Mucosa of descending colon (tissue), 3 donors: ENCODE measurements around the gene TCL1A. TPM values are rescaled to one million over a fixed set of nuclear protein-coding genes. Genes with fewer than 3 reads are reported as not detected.
"Not testable (repeated sequence)": the region's sequence is repeated elsewhere in the genome, so short reads cannot be mapped to it uniquely, and the experiment has no call there.

Experiments
- ATAC-seq: fragments of 200-7000 bp; cut with Tn5 transposase; one replicate; pipeline ENCODE4 v1.9.1; 2020; ENCODE audit warnings: mild to moderate bottlenecking, moderate library complexity
- DNase-seq, 3 donors: peaks; one replicate each; pipeline ENCODE4 v3.0.0-alpha.2; 2020
- H3K36me3 ChIP-seq: fragments of 200-600 bp; one replicate; pipeline ENCODE4 v1.8.0; 2021; ENCODE audit warnings: low read depth, mild to moderate bottlenecking
- H3K4me1 ChIP-seq: fragments of 200-600 bp; one replicate; pipeline ENCODE4 v1.8.0; 2021; ENCODE audit warnings: low read depth, mild to moderate bottlenecking
- H3K4me3 ChIP-seq: fragments of 200-600 bp; one replicate; pipeline ENCODE4 v1.8.0; 2021; ENCODE audit warnings: mild to moderate bottlenecking
- H3K9me3 ChIP-seq: fragments of 200-600 bp; one replicate; pipeline ENCODE4 v1.8.0; 2021; ENCODE audit warnings: mild to moderate bottlenecking
- intact Hi-C, 2 donors: fragments of 100-400 bp; cut with DNase I in 1 of 2; cut with micrococcal nuclease in 1 of 2; formaldehyde crosslinking; loops; one replicate each; pipeline versions ENCODE4 v1.11.0 to v1.11.1; 2022; cut with DNase I, micrococcal nuclease
- long read RNA-seq, 2 donors: library from polyadenylated mRNA; unstranded; transcript quantifications; one replicate each; pipeline ENCODE4 v2.0.0, GENCODE V29; 2019 to 2021
- total RNA-seq, 3 donors: library from RNA; stranded (reverse); fragmentation: NEBNext Ultra II Directional in 2 of 3; extraction: Animal tissue kit (Norgen Biotek cat#: 25700) in 2 of 3; gene quantifications; one replicate each; pipeline versions ENCODE4 v1.2.1 to v1.2.4, GENCODE V29; 2021 to 2023
- TF ChIP-seq, protein P1 (sequence below): fragments of 200-600 bp; IDR thresholded peaks from one replicate; pipeline ENCODE4 v1.8.0; 2022; ENCODE audit warnings: antibody characterized with exemption, mild to moderate bottlenecking
- donor health status: DM: no; HTN: no; CAD: no; lungs with moderate emphysema.
- donor health status: DM: no; HTN: no; CAD: no.
- donor health status: DM: no; HTN: yes; CAD: no.

The TCL1A gene, protein sequence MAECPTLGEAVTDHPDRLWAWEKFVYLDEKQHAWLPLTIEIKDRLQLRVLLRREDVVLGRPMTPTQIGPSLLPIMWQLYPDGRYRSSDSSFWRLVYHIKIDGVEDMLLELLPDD
- under 1 TPM in 1 of 3 donors, not detected in 2; 0.31 TPM for total RNA-seq
- long read RNA-seq, donor 1 = 0 reads
- long read RNA-seq, donor 2 = 0 reads

DNA sequence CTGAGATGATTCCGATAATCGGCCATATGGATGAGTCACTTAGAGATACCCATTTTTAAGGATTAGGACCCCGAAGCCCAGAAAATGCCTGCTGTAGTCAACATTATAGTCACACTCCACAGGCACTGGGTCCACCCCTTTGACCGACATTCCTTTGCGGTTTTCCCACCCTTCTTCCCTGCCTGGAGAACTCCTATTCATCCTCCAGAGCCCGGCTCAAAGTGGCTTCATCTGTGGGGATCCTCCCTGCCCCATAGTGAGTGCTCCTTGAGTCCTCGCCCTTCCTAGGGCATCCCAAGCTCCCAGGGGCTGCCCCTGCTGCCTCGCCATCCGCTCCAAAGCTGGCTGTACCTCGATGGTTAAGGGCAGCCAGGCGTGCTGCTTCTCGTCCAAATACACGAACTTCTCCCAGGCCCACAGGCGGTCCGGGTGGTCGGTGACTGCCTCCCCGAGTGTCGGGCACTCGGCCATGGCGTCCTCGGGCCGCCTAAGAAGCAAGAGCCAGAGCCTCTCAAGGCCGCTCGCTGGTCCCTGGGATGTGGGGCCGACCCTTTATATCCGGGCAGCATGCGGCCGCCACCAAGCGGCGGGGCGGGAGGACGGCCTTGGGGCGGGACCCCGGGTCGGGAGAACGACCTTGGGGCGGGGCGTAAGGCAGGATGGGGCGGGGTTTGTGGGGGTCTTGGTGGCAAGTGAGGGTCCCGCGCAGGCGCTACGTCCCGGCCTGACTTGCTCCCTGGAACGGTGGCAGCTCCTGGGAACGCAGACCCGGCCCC is at the start of gene TCL1A:
Gene TCL1A, minus strand, starts transcription at position 530 of the 776 bp plus-strand sequence. Its CDS starts 59 bp downstream, at position 471.
- intact Hi-C loops = no loop called here
- TF ChIP-seq, protein P1, sequence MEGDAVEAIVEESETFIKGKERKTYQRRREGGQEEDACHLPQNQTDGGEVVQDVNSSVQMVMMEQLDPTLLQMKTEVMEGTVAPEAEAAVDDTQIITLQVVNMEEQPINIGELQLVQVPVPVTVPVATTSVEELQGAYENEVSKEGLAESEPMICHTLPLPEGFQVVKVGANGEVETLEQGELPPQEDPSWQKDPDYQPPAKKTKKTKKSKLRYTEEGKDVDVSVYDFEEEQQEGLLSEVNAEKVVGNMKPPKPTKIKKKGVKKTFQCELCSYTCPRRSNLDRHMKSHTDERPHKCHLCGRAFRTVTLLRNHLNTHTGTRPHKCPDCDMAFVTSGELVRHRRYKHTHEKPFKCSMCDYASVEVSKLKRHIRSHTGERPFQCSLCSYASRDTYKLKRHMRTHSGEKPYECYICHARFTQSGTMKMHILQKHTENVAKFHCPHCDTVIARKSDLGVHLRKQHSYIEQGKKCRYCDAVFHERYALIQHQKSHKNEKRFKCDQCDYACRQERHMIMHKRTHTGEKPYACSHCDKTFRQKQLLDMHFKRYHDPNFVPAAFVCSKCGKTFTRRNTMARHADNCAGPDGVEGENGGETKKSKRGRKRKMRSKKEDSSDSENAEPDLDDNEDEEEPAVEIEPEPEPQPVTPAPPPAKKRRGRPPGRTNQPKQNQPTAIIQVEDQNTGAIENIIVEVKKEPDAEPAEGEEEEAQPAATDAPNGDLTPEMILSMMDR = no peak
- Histone ChIP-seq H3K36me3 (no peaks in the 10 kb centered on the region), H3K4me1 (no peaks in the 10 kb centered on the region), H3K9me3 (no peaks in the 10 kb centered on the region), H3K4me3 (no peak within 1 kb of the TSS)
- DNase-seq (no peak), ATAC-seq (peak; percentile 52)

DNA sequence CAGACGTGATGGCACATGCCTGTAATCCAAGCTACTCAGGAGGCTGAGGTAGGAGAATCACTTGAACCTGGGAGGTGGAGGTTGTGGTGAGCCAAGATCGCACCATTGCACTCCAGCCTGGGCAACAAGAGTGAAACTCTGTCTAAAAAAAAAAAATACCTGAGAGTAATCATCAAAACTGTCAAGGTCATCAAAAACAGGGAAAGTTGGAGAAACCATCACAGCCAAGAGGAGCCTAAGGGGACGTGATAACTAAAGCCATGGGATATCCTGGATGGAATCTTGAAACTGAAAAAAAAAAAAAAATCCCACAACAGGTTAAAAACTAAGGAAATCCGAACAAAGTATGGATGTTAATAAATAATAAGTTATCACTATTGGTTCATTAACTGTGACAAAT is 49.1 kb upstream of the TCL1A start:
- not testable (repeated sequence) for DNase-seq, H3K36me3 ChIP-seq, H3K4me3 ChIP-seq

DNA sequence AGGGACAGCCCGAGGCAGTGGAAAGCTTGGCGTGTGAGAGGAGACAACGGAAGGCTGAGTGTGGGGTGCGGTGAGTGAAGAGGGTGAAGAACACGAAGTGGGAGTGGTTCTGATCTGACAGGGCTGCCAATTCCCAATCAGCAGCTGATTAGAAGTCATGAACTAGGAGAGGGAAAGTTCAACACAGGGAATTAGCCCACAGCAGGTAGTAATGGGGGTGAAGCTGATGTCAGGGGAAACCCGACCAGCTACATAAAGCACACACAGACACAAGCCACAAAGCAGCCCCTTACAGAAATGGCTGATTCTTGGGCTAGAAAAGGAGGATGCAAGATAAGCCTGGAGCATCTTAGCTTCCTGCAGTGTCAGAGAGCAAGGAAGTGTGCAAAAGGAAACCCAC is 47.5 kb upstream of the TCL1A start:
- ATAC-seq = no peak
- no peaks in the 10 kb centered on the region for H3K4me1 ChIP-seq
- no peaks in the 10 kb centered on the region for H3K36me3 ChIP-seq
- intact Hi-C loops = no loop called here
- no peak overlapping the region for H3K4me3 ChIP-seq
- TF ChIP-seq, protein P1 = no peak
- H3K9me3 ChIP-seq = no peaks in the 10 kb centered on the region
- DNase-seq = no peak

More for the DNA sequence above, 49.1 kb upstream of the TCL1A start:
- ATAC-seq, H3K9me3 ChIP-seq, intact Hi-C loops, H3K4me1 ChIP-seq: not testable (repeated sequence)

DNA sequence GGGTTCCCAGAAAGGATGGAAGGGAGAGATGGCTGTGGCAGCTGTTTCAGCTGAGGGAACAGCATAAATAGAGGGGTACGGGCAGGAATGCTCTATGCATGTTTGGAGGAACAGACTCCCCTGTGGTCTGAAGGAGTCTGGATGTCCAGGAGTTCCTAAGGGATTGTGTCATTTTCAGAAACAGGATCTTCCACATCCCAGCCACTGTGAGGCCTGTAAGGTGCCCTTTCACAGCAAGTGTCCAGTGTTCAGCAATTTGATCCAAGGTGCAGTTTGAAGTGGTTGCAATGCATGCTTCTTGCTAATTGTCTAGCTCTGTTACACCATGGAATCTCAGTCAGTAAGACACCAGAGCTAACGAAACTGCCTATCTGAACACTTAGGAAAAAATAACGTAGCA is 46.7 kb upstream of the TCL1A start:
- H3K4me3 ChIP-seq = no peak overlapping the region
- intact Hi-C loops = no loop called here
- DNase-seq = no peak

DNA sequence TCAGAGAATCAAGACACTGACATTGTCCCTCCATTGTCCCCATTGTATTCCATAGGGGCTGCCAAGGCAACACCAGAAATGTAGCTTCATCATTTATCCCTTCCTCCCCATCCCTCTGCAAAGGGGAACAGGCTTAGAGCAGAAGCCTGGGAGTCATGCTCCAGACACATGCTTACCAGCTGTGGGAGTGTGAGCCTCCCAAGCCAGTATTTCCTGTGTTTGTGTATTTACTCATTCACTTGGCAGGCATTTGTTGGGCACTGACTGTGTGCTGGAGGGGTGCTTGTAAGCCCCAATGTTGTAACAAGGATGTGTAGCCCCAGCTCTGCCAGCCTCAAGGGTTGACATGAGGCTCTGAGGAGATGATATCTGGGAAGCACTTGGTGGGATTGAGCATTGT is 46.0 kb upstream of the TCL1A start:
- no peaks in the 10 kb centered on the region for H3K9me3 ChIP-seq
- DNase-seq = no peak
- no peak for ATAC-seq
- no peak overlapping the region for H3K4me3 ChIP-seq
- no peaks in the 10 kb centered on the region for H3K36me3 ChIP-seq
- intact Hi-C loops = no loop called here
- TF ChIP-seq, protein P1 = no peak
- no peaks in the 10 kb centered on the region for H3K4me1 ChIP-seq

More for the DNA sequence above, 46.7 kb upstream of the TCL1A start:
- H3K9me3 ChIP-seq = no peaks in the 10 kb centered on the region
- TF ChIP-seq, protein P1 = no peak
- H3K36me3 ChIP-seq = no peaks in the 10 kb centered on the region
- no peak for ATAC-seq
- H3K4me1 ChIP-seq = no peaks in the 10 kb centered on the region

DNA sequence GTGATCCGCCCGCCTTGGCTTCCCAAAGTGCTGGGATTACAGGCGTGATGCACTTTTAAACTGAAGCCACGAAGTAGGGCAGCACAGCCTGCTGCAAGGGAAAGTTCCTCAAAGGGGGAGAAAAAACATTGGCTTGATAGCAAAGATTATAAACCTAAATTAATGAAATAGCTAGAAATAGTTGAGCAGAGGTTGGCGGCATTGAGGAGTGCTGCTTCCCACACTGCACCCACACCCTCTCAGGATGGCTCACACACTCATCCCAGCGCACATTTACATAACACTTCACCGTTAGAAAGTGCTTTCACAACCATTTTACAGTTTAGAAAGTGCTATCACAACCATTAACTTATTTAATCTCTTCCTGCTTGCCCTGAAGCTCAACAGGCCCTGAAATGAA is 44.4 kb upstream of the TCL1A start:
- DNase-seq = no peak
- Histone ChIP-seq H3K4me1 (no peaks in the 10 kb centered on the region), H3K9me3 (no peaks in the 10 kb centered on the region), H3K4me3 (no peak overlapping the region), H3K36me3 (no peaks in the 10 kb centered on the region)
- TF ChIP-seq, protein P1 = no peak
- intact Hi-C loops = no loop called here
- ATAC-seq = no peak
